Measurements from ENCODE around the gene ENTREP3.
"Not testable (repeated sequence)": the region's sequence is repeated elsewhere in the genome, so short reads cannot be mapped to it uniquely, and the experiment has no call there.

ENTREP3 gene

DNA sequence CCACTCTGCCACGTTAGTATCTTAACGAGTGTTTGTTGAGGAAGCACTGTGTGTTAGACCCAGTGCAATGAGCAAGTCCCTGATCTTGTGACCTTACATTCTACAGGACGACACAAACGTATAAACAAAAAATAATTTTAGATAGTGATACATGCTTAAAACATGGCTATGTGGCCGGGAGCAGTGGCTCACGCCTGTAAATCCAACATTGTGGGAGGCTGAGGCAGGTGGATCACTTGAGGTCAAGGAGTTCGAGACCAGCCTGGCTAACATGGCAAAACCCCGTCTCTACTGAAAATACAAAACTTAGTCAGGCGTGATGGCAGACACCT lies 27.2 kb downstream of the ENTREP3 start:
- peak overlapping the region; percentile 23 to 48 for H3K4me3 ChIP-seq (replicated peaks in 1 of 2; ENCODE audit: low read depth in 2 of 2, low read length in 2 of 2)
- no peak for DNase-seq (ENCODE audit: low read depth in 2 of 2)
- TF ChIP-seq, protein P1, sequence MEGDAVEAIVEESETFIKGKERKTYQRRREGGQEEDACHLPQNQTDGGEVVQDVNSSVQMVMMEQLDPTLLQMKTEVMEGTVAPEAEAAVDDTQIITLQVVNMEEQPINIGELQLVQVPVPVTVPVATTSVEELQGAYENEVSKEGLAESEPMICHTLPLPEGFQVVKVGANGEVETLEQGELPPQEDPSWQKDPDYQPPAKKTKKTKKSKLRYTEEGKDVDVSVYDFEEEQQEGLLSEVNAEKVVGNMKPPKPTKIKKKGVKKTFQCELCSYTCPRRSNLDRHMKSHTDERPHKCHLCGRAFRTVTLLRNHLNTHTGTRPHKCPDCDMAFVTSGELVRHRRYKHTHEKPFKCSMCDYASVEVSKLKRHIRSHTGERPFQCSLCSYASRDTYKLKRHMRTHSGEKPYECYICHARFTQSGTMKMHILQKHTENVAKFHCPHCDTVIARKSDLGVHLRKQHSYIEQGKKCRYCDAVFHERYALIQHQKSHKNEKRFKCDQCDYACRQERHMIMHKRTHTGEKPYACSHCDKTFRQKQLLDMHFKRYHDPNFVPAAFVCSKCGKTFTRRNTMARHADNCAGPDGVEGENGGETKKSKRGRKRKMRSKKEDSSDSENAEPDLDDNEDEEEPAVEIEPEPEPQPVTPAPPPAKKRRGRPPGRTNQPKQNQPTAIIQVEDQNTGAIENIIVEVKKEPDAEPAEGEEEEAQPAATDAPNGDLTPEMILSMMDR (IDR thresholded peaks at IDR 0.05; ENCODE audit: low read depth, low read length), result no peak

DNA sequence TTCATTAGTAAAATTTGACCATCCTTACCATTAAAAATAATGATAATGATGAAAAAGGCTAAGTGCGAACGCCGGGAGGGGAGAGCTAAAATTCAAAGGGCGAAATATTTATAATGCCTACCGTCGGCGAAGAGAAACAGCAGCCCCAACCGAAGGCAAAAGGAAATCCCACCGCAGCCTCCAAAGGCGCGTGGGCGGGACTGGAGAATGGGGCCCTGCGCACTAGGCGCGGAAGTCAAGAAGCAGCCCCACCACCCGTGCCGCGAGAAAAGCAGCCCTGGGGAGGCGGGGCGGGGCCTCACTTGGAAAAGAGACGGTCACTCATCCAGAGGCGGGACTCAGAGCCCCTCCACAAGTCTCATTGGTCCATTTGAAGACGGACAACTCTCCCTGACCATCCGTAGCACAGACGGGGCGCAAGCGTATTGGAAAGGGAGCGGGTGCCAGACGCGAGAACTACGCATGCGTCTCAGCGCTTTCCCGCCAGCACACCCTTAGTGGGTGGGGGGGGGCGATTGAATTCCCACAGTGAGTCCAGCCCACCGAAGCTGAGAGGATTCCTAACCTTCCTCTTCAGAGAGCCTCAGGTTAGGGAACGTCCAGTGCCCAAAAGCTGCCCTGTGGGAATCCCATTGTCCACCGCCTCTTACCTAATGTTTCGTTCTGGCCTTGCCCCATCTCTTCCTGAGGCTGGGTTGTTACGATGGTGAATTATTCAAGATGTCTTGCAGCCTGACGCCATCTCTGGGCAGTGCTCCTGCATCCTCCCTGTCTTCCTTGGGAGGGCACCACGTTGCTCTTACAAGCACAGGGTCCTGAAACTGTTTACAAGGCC lies 27.8 kb downstream of the ENTREP3 start:
- TF ChIP-seq, protein P1 (IDR thresholded peaks at IDR 0.05; ENCODE audit: low read depth, low read length), result no peak
- peak overlapping the region; percentile 65 to 66 for H3K4me3 ChIP-seq (replicated peaks in 1 of 2; ENCODE audit: low read depth in 2 of 2, low read length in 2 of 2)
- peak; percentile 99 to 100 for DNase-seq (ENCODE audit: low read depth in 2 of 2)

DNA sequence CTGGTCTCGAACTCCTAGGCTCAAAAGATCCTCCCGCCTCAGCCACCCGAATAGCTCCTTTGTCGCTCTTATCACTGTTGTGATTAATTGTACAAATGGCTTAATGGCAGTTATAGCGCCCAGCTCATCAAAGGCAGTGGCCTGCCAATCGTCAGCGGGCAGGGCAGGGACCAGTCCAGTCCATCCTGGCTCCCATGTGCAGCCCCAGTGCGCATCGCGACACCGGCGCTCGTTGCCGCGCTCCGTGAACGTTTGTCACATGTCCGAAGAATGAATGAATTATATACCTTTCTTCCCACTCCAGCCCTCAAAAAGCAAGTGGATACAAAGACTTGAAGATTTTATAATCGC lies 28.4 kb downstream of the ENTREP3 start:
- peak overlapping the region; percentile 65 to 66 for H3K4me3 ChIP-seq (replicated peaks in 1 of 2; ENCODE audit: low read depth in 2 of 2, low read length in 2 of 2)
- TF ChIP-seq, protein P1 (IDR thresholded peaks at IDR 0.05; ENCODE audit: low read depth, low read length), result no peak
- peak; percentile 45 to 51 for DNase-seq (ENCODE audit: low read depth in 2 of 2)

DNA sequence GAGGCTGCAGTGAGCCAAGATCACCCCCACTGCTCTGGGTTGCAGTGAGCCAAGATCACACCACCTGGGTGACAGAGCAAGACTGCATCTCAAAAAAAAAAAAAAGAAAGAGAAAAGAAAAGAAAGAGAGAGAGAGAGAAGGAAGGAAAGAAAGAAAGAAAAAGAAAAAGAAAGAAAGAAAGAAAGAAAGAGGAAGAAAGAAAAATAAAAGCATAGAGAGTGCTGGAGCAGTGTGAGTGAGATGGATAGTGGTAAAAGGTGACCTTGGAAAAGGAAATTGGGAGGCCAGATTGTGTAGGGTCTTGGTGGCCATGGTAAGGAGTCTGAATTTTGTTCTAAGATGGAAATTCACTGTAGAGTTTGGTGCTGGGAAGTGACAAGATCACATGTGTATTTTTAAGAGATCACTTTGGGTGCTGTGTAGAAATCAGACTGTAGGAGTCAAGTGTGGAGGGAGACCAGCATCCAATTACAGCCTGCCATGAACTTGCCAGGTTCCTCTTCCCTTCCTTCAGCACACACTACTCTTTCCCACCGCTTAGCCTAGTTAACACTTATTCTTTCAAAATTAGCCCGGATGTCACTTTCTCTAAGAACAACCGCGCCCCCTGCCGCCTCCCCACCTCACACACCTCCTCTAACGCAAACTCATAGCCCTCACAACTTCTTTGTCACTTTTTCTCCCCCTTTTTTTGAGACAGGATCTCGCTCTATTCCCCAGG lies 28.9 kb downstream of the ENTREP3 start:
- peak overlapping the region; percentile 65 to 66 for H3K4me3 ChIP-seq (replicated peaks in 1 of 2; ENCODE audit: low read depth in 2 of 2, low read length in 2 of 2)
- TF ChIP-seq, protein P1 (IDR thresholded peaks at IDR 0.05; ENCODE audit: low read depth, low read length), result peak; percentile 38
- peak; percentile 68 to 88 for DNase-seq (ENCODE audit: low read depth in 2 of 2)

DNA sequence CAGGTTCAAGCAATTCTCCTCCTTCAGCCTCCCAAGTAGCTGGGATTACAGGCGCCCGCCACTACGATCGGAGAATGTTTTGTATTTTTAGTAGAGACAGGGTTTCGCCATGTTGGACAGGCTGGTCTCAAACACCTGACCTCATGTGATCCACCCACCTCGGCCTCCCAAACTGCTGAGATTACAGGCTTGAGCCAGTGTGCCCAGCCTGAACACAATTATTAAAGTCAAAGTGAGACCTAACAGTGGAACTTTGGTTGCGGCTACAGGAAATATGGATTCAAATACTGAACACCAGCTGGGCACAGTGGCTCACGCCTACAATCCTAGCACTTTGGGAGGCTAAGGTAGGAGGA lies 29.9 kb downstream of the ENTREP3 start:
- H3K4me3 ChIP-seq (replicated peaks in 1 of 2; ENCODE audit: low read depth in 2 of 2, low read length in 2 of 2); DNase-seq (ENCODE audit: low read depth in 2 of 2): not testable (repeated sequence)

DNA sequence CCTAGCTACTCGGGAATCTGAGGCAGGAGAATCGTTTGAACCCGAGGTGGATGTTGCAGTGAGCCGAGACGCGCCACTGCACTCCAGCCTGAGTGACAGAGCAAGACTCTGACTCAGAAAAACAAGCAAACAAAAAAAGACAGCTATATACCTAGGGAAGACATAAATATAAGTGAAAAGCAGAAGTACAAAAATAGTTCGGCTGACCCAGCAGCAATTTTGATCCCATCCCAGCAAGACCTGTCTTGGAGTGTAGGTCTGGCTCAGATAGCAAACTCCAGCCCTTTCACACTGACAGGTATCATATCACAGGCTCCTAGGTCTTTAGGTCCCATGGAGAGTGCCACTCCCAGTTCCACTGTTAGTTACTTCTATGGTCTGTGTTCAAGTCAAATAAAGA lies 32.2 kb downstream of the ENTREP3 start:
- no peak for DNase-seq (ENCODE audit: low read depth in 2 of 2)
- TF ChIP-seq, protein P1 (IDR thresholded peaks at IDR 0.05; ENCODE audit: low read depth, low read length), result no peak
- H3K4me3 ChIP-seq (replicated peaks in 1 of 2; ENCODE audit: low read depth in 2 of 2, low read length in 2 of 2), result no peak overlapping the region

DNA sequence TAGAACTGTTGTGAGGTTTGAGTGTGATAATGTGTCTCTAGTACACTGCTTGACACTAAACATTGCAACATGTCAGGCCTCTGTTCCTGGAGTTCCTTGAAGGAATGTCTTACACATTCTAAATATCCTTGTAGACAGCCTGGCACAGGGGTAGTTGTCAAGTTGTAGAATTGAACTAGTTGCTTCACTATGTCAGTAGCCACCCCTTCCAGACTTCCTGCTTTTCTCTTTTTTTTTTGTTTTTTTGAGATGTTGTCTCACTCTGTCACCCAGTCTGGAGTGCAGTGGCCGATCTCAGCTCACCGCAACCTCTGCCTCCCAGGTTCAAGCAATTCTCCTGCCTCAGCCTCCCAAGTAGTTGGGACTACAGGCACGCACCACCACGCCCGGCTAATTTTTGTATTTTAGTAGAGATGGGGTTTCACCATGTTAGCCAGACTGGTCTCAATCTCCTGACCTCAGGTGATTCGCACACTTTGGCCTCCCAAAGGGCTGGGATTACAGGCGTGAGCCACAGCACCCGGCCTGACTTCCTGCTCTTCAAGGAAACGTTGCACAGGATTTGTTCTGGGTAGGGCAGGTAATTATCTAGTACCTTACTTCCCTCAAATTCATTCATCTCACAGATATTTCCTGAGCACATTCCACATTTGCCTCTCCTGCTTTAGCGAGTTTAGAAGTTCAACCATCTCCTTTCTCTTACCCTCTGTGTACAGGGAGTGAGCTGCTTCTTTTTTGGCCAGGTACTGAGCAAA lies 34.9 kb downstream of the ENTREP3 start:
- H3K4me3 ChIP-seq (replicated peaks in 1 of 2; ENCODE audit: low read depth in 2 of 2, low read length in 2 of 2); DNase-seq (ENCODE audit: low read depth in 2 of 2): not testable (repeated sequence)
